Measurements from ENCODE around the gene DENND6B.

The DENND6B gene

DNA sequence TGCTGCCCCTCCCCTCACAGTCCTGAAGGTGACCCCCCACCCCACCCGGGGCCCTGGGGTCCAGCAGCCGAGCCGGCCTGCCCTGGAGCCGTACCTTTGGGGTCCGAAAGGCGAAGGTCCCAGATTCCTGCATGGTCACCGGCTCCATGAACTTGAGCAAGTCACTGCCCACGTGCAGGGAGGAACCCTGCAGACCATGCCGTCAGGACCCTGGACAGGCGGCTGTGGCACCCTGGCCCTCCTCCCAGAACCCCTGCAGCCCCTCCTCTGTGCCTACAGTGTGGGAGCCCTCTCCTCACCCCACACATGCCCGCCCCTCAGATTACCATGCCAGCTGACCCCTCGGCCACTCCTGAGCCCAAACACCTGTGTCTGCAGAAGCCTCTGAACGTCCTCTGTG lies 42.3 kb downstream of the DENND6B start:
- no peak for DNase-seq (ENCODE audit: insufficient read length, low spot score)
- FAIRE-seq: no peak
- TF ChIP-seq POU2F2 (IDR thresholded peaks at IDR 0.05; ENCODE audit: low read depth, low read length): no peak
- TF ChIP-seq POLR2A (IDR thresholded peaks at IDR 0.05; ENCODE audit: low read depth, low read length): no peak
- TF ChIP-seq PAX5 (IDR thresholded peaks at IDR 0.05; ENCODE audit: insufficient read depth, low read length, severe bottlenecking): no peak
- TF ChIP-seq SPI1 (IDR thresholded peaks at IDR 0.05; ENCODE audit: low read depth, low read length): no peak
- TF ChIP-seq POLR2AphosphoS5 (IDR thresholded peaks at IDR 0.05; ENCODE audit: low read depth, low read length): no peak
- no peak for TF ChIP-seq TAF1 (IDR thresholded peaks at IDR 0.05; ENCODE audit: low read depth, low read length)

DNA sequence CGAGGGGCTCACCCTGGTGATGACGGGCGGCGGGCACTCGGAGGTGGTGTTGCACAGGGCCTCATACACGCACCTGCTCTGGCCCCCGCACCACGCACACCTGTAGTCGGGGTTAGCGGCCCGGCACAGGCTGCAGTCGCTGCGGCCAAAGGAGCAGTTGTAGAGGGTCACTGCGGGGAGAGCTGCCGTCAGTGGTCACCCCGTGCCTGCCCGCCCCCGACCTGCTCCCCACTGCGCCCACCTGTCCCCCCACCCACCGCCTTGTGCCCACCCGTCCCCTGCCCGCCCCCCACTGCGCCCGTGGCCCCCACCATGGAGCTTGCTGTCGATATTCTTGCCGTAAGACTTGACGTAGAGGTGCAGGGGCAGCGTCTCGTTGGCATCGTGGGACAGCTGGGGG lies 43.0 kb downstream of the DENND6B start:
- DNase-seq (ENCODE audit: insufficient read length, low spot score) (no peak), FAIRE-seq (no peak)
- TF ChIP-seq POLR2AphosphoS5 (IDR thresholded peaks at IDR 0.05; ENCODE audit: low read depth, low read length) (no peak), PAX5 (IDR thresholded peaks at IDR 0.05; ENCODE audit: insufficient read depth, low read length, severe bottlenecking) (no peak), POU2F2 (IDR thresholded peaks at IDR 0.05; ENCODE audit: low read depth, low read length) (no peak), SPI1 (IDR thresholded peaks at IDR 0.05; ENCODE audit: low read depth, low read length) (no peak), POLR2A (IDR thresholded peaks at IDR 0.05; ENCODE audit: low read depth, low read length) (no peak)

DNA sequence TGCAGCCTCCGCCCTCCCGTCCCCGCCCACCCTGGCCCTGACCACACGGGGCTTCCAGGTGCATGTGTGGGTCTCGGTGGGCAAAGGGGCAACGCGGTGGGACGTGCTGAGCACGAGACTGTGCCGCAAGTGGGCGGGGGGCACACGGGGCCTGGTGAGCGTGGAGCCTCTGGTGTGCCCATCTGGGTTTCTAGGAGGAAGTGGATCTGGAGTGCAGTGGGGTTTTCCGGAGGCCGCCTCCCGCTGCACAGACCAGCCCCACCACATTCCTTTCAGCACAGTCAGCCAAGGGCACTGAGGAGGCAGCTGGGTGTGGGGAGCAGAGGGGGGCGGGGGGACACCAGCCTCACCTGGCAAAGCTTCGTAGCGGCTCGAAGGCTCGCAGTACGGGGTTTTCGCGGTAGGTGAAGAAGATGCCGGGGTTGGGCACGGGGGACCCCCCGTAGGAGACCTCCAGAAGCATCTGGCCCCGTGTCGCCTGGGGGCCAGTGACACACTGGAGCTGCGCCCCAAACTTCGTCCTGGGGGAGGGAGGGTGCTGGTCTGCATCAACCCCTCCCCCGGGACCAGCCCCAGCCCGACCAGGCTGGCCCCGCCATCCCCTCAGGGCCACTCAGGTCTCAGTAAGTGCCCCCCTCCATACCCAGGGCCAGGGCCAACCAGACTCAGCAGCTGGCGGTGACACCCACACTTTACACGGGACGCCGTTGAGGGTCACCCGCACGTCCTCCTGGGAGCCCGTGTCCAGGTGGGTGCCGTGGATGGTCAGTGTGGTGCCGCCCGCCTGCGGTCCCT lies 44.3 kb downstream of the DENND6B start:
- no peak for DNase-seq (ENCODE audit: insufficient read length, low spot score)
- TF ChIP-seq TAF1 (IDR thresholded peaks at IDR 0.05; ENCODE audit: low read depth, low read length): no peak
- no peak for TF ChIP-seq POLR2A (IDR thresholded peaks at IDR 0.05; ENCODE audit: low read depth, low read length)
- TF ChIP-seq PAX5 (IDR thresholded peaks at IDR 0.05; ENCODE audit: insufficient read depth, low read length, severe bottlenecking): no peak
- no peak for TF ChIP-seq POLR2AphosphoS5 (IDR thresholded peaks at IDR 0.05; ENCODE audit: low read depth, low read length)
- TF ChIP-seq POU2F2 (IDR thresholded peaks at IDR 0.05; ENCODE audit: low read depth, low read length): no peak
- no peak for TF ChIP-seq SPI1 (IDR thresholded peaks at IDR 0.05; ENCODE audit: low read depth, low read length)
- FAIRE-seq: no peak

DNA sequence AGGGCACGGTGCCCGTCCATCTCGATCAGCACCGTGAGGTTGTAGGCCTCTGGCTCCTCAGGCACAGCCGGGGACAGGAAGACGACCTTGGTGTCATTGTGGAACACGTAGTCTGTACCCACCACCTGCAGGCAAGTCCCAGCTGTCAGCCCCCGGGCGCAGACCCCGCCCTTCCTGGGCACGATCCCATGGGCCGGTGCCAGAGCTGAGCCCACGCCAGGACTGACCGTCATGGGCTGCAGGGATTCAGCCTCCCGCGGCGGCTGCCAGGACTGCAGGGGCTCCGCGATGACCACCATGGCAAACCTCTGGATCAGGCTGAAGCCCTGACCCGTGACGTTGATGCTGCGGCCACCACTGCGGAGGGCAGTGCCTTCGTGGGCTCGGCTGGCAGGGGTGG lies 44.9 kb downstream of the DENND6B start:
- TF ChIP-seq POLR2A (IDR thresholded peaks at IDR 0.05; ENCODE audit: low read depth, low read length) (no peak), PAX5 (IDR thresholded peaks at IDR 0.05; ENCODE audit: insufficient read depth, low read length, severe bottlenecking) (no peak)
- DNase-seq (ENCODE audit: insufficient read length, low spot score): no peak
- no peak for FAIRE-seq

DNA sequence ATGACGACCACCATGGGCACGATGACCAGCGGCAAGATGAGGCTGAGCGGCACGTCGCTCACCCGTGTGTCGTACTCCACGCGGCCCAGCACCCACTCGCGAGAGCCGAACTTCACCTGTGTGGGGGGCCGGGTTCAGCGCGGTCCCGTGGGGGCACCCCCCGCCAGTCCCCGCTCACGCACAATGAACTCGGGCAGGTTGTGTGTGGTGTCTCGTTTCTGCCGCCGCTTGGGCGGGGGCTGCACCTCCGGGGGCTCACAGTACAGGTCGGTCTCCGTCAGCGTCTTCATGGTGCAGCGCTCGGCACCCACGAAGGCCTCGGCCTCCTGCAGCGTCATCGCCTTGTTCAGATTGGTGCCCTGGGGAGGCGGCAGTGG lies 45.4 kb downstream of the DENND6B start:
- no peak for DNase-seq (ENCODE audit: insufficient read length, low spot score)
- FAIRE-seq: no peak
- no peak for TF ChIP-seq SPI1 (IDR thresholded peaks at IDR 0.05; ENCODE audit: low read depth, low read length)

DNA sequence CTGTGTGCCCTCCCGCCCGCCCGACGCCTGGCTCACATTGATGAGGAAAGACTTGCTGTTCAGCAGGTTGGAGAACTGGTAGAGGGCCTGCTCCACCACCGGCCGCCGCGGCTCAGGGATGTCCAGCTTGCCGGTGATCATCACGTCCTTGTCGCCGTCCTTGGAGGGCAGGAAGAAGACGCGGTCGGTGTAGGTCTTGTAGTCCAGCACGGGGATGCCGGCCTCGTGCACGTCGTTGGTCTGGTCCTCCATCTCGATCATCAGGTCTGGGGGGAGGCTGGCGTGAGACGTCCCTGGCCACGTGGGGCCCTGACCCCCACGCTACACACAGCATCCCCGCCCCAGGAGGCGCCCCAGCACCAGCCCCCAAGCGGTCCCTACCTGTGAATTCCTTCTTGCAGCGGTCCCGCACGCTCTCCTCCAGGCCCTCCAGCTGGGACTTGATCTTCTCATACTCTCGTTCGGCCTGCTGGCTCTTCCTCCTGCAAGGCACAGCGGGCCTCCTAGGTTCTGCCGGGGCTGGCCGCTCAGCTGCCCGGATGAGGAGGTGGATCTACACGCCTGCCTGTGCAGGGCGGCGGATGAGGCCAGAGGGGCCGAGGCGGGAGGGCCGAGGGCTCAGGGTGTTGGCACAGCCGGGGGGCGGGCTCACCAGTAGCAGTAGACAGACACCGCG lies 46.0 kb downstream of the DENND6B start:
- DNase-seq (ENCODE audit: insufficient read length, low spot score) (no peak), FAIRE-seq (no peak)
- TF ChIP-seq POU2F2 (IDR thresholded peaks at IDR 0.05; ENCODE audit: low read depth, low read length) (no peak), TAF1 (IDR thresholded peaks at IDR 0.05; ENCODE audit: low read depth, low read length) (no peak), POLR2A (IDR thresholded peaks at IDR 0.05; ENCODE audit: low read depth, low read length) (no peak), PAX5 (IDR thresholded peaks at IDR 0.05; ENCODE audit: insufficient read depth, low read length, severe bottlenecking) (no peak), SPI1 (IDR thresholded peaks at IDR 0.05; ENCODE audit: low read depth, low read length) (no peak), POLR2AphosphoS5 (IDR thresholded peaks at IDR 0.05; ENCODE audit: low read depth, low read length) (no peak)

DNA sequence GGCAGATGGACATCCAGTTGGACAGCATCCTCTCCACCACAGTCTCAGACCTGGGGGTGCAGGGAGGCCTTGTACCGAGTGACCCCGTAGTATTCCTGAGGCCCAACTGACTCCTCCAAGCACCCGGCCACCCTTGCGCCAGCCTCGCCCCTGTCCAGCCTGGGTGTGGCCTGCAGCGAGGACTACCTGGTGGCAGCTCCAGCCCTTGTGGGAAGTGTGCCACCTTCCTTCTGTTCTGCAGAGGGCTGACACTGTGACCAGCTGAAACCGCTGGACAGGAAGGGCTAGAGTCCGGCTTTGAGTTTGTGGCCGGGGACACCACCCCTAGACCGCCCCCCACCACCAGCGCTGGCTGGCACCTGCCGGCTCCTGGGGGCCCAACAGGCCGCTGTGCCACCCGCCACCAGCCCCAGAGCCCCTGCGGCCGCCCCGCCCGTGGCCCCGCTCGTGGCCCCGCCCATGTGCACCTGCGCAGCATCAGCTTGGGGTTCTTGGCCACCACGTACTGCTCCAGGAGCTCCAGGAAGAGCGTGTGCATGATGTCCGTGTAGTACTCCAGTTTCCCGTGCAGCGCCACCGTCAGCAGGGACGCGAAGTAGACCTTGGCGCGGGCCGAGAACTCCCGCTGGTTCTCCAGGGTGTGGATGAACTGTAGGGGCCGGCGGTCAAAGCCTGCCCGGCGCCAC lies 46.6 kb downstream of the DENND6B start:
- FAIRE-seq: no peak
- DNase-seq (ENCODE audit: insufficient read length, low spot score): no peak
- TF ChIP-seq POLR2A (IDR thresholded peaks at IDR 0.05; ENCODE audit: low read depth, low read length) (no peak), SPI1 (IDR thresholded peaks at IDR 0.05; ENCODE audit: low read depth, low read length) (no peak), POU2F2 (IDR thresholded peaks at IDR 0.05; ENCODE audit: low read depth, low read length) (no peak), PAX5 (IDR thresholded peaks at IDR 0.05; ENCODE audit: insufficient read depth, low read length, severe bottlenecking) (no peak), TAF1 (IDR thresholded peaks at IDR 0.05; ENCODE audit: low read depth, low read length) (no peak), POLR2AphosphoS5 (IDR thresholded peaks at IDR 0.05; ENCODE audit: low read depth, low read length) (no peak)

DNA sequence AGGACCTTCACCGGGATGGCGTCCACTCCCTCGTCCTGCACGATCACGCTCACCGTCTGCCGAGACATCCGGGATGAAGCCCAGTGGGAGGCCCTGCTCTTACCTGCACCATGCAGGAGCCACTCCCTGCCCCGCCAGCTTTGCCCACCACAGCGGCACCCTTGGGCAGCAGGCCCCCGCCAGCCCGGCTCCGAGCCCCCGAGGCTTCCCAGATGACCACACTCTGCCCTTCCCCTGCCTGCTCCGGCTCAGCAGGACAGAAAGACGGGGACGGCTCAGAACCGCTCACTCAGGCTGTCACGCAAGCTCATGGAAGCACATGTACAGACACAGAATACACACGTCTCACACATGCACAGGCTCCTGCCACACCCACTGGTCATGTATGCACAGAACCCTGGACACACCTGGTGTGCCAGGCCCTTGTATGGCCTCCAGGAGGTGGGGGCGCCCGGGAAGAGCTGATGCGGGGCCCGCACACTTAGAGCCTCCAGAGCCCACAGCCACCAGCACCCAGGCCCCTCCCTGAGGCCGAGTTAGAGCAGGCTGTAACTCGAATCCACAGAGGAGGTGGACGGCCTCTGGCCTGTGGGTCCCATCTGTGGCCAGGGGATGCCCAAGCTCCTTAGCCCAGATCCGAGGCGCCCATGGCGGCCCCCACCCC lies 47.7 kb downstream of the DENND6B start:
- no peak for TF ChIP-seq TAF1 (IDR thresholded peaks at IDR 0.05; ENCODE audit: low read depth, low read length)
- TF ChIP-seq POLR2AphosphoS5 (IDR thresholded peaks at IDR 0.05; ENCODE audit: low read depth, low read length): no peak
- no peak for TF ChIP-seq PAX5 (IDR thresholded peaks at IDR 0.05; ENCODE audit: insufficient read depth, low read length, severe bottlenecking)
- TF ChIP-seq POU2F2 (IDR thresholded peaks at IDR 0.05; ENCODE audit: low read depth, low read length): no peak
- TF ChIP-seq POLR2A (IDR thresholded peaks at IDR 0.05; ENCODE audit: low read depth, low read length): no peak
- TF ChIP-seq SPI1 (IDR thresholded peaks at IDR 0.05; ENCODE audit: low read depth, low read length): no peak
- FAIRE-seq: no peak

DNA sequence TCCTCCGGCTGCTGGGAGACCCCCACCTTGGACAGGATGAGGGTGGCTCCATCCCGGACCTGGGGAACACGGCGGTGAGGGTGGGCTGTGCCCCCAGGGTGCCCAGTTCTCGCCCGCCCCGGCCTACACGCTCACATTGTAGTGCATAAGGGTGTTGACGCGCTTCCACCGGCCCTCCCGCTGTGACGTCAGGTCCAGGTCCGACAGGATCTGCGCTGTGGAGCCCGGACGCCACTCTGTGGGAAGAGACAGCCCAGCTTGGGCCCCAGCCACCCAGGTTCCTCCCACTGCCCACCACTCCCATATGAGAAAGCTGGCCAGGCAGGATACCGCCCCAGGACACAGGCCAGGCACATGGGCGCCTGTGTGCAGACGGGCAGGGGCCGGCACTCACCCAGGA lies 48.4 kb downstream of the DENND6B start:
- no peak for FAIRE-seq
- no peak for DNase-seq (ENCODE audit: insufficient read length, low spot score)
- TF ChIP-seq POLR2A (IDR thresholded peaks at IDR 0.05; ENCODE audit: low read depth, low read length): no peak
- no peak for TF ChIP-seq POLR2AphosphoS5 (IDR thresholded peaks at IDR 0.05; ENCODE audit: low read depth, low read length)
- no peak for TF ChIP-seq PAX5 (IDR thresholded peaks at IDR 0.05; ENCODE audit: insufficient read depth, low read length, severe bottlenecking)
- no peak for TF ChIP-seq TAF1 (IDR thresholded peaks at IDR 0.05; ENCODE audit: low read depth, low read length)
- no peak for TF ChIP-seq SPI1 (IDR thresholded peaks at IDR 0.05; ENCODE audit: low read depth, low read length)
- no peak for TF ChIP-seq POU2F2 (IDR thresholded peaks at IDR 0.05; ENCODE audit: low read depth, low read length)

More for the DNA sequence above, 47.7 kb downstream of the DENND6B start:
- no peak for DNase-seq (ENCODE audit: insufficient read length, low spot score)

All from GM12891 (cell line).